GM18873 (cell line): ENCODE data around the gene HAPLN2.
"Not testable (repeated sequence)": the region's sequence is repeated elsewhere in the genome, so short reads cannot be mapped to it uniquely, and the experiment has no call there.

Source experiments
- ATAC-seq: cut with Tn5 transposase; IDR thresholded peaks from one replicate; pipeline ENCODE4 v1.9.1; 2021; ENCODE audit warnings: mild to moderate bottlenecking, moderate library complexity, moderate number of reproducible peaks; ENCODE audit not compliant: unreplicated experiment, low FRiP score

HAPLN2 gene

GRCh38 chr1:156591432-156592157 lies 27.6 kb upstream of the HAPLN2 start, which contains the start of gene NAXE:
Gene NAXE (plus strand): TSS chr1:156591776. CDS start chr1:156591805, 29 bp downstream.
- ATAC-seq, result no peak

DNA sequence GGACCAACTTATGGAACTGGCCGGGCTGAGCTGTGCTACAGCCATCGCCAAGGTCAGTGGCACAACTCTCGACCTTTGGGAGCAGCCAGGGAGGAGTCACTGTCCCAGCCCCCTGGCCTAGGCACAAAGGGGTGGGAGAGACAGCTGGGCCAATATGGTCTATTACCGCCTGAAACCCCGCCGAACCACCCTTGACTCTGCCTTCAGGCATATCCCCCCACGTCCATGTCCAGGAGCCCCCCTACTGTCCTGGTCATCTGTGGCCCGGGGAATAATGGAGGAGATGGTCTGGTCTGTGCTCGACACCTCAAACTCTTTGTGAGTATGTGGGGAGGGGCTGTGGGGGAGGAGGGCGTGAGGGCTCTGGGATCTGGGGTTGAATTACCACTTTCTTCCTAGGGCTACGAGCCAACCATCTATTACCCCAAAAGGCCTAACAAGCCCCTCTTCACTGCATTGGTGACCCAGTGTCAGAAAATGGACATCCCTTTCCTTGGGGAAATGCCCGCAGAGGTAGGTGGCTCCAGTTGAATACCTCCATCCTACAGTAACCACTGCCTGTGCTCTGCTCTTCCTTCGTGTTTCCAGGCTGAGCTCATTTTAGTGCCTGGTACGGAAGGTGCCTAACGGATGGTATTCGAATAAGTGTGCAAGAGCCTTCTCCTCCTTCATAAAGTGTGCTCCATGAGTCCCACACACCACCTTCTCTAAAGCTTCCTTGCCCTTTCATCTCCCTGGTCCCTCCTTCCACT lies 26.9 kb upstream of the HAPLN2 start:
- no peak for ATAC-seq

GRCh38 chr1:156592910-156593660 lies 26.1 kb upstream of the HAPLN2 start:
- ATAC-seq, result no peak

- no peak for ATAC-seq
Observed at GRCh38 chr1:156593661-156593989, 25.6 kb upstream of the HAPLN2 start.

DNA sequence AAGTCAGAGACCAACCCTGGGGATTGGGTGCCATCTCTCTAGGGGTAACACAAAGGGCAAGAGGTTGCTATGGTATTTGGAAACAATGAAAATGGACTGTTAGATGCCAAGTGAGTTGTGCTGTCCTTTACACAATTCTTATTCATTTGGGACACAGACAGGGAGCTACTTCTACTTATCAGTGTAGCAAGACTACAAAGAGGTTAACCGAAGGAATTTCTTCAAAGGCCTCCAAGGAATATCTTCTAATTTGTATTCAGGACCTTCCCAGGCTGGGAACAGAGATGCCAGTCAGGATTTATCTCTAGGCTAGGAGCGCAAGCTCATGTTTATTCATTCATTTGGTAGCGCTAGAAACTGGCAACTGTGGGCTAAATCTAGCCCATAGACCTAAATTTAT lies 25.0 kb upstream of the HAPLN2 start:
- ATAC-seq, result no peak

DNA sequence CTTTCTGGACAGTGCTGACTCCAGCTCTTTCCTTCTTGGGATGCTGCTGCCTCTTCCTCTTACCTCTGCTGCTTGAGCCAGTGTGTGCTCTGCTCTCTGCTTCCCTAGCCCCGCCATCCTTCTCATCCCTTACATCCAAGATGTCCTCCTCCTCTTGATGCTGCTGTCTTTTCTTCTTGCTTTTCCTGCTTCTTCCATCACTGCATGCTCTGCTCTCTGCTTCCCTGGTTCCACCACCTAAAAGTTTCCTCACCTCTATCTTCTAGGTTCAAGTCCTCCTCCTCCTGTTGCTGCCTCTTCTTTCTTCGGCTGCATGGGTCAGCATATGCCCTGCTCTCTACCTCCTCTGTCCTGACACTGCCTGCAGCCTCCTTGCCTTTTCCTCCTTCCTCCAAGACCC lies 24.2 kb upstream of the HAPLN2 start:
- no peak for ATAC-seq

GRCh38 chr1:156596426-156596825 lies 22.8 kb upstream of the HAPLN2 start:
- no peak for ATAC-seq

DNA sequence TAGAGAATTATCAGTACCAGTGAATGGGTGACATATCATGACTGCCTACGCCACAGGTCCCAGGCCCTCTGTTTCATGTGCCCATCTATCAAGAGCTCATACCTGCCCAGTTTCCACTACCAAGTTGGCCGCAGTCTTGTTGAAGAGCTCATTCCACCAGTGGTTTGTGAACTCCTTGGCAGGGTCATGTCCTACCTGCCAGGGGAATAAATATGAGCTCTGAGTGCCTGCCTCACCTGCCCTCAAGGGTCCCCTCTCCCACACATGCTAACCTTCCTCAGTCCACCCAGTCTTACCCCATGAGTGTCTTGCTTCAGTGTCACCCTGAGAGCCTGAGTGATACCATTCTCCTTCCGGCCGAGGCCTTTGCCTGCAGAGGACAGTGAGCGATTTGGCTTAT lies 21.1 kb upstream of the HAPLN2 start:
- ATAC-seq, result no peak

GRCh38 chr1:156598731-156599432 lies 20.3 kb upstream of the HAPLN2 start:
- no peak for ATAC-seq

DNA sequence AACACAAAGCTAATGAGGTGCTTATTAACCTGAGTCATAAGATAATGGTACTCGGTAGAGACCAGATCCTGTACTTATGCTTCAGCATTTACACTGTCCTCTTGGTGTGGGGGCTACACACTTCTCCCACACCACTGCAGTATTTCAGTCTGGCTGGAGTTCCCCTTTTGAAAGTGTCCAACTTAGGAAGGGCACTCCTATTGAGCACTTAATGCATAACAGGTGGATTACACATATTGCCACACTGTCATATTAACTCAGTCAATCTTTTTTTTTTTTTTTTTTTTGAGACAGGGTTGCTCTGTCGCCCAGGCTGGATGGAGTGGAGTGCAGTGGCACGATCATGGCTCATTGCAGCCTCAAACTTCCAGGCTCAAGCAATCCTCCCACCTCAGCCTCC lies 19.4 kb upstream of the HAPLN2 start:
- no peak for ATAC-seq

DNA sequence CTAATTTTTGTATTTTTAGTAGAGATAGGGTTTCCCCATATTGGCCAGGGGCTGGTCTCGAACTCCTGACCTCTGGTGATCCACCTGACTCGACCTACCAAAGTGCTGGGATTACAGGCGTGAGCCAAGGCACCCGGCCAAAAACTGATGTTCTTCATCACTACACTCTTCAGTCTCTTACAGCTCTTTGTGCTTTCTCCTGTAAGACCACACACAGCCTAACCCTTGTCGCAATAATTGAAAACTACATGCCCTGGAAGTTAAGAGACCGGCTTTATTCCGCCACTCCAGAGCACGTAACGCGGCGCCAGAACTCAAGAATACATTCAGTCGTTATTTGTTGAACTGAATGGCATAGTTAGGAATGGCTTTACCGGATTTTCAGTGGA lies 18.5 kb upstream of the HAPLN2 start:
- ATAC-seq, result no peak

GRCh38 chr1:156601122-156601830 lies 17.9 kb upstream of the HAPLN2 start, which contains the start of gene GPATCH4:
Gene GPATCH4 (minus strand): TSS chr1:156601479.
- no peak for ATAC-seq

- ATAC-seq, result no peak
Observed at GRCh38 chr1:156601892-156602291, 17.3 kb upstream of the HAPLN2 start.

DNA sequence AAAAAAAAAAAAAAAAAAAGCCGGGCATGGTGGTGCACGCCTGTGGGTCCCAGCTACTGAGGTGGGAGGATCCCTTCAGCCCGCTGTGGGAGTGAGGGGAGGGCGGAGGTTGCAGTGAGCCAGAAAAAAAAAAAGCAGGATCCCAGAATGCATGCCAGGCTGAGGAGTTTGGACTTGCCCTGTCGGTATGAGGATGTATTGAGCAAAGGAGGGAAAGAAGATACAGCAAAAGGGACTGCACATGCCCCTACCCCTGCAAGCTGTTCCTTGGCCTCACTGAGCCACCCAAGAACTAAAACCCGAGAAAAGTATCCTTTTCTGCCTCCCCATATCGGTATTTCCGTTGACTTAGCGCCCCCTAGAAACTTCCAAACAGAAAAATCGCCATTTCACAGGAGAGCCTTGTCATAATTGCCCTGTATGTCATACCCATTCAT lies 16.6 kb upstream of the HAPLN2 start:
- no peak for ATAC-seq

DNA sequence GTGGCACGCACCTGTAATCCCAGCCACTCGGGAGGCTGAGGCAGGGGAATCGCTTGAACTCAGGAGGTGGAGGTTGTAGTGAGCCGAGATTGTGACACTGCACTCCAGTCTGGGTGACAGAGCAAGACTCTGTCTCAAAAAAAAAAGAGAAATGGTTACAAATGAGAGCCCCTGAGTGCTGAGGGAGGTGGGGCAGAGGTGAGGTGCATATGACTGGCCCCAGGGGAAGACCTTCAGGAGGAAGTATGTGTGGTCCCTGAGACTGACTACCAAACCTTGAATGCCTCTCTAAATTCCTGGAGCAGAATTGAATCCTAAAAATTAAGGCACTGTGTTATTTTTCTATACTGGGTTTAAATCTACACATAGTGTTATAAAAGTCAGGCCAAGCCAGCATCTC lies 11.9 kb upstream of the HAPLN2 start:
- not testable (repeated sequence) for ATAC-seq

GRCh38 chr1:156608036-156608674 lies 11.1 kb upstream of the HAPLN2 start:
- peak; percentile 59 for ATAC-seq

DNA sequence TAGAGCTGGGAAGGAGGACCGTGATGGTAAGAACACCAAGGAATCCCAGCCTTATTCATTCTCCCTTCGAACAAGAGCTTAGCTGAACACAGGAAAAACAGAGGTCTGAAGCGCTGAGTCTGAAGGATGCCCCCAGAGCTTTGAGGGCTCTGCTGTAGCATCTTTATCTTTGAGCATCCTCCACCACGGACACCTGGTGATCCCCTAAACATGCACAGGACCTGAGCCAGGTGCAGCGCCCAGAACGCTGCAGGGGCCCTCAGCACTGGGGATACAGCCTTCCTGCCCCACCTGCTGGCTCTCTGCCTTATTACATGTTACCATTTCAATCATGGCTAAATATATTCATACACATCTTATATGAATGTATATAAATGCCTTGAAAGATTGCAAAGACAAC lies 10.2 kb upstream of the HAPLN2 start:
- no peak for ATAC-seq

GRCh38 chr1:156610072-156610471 lies 9.1 kb upstream of the HAPLN2 start:
- ATAC-seq, result not testable (repeated sequence)

- ATAC-seq, result no peak
Observed at GRCh38 chr1:156612666-156613065, 6.5 kb upstream of the HAPLN2 start.

- ATAC-seq, result no peak
Observed at GRCh38 chr1:156615946-156616345, 3.3 kb upstream of the HAPLN2 start.
